Stimulated activated CD8-positive, alpha-beta memory T cell treated with anti-CD3 and anti-CD28 coated beads, Interleukin-4, amount 100 ng/mL, for 4 hours (primary cell): ENCODE results near the gene FAM227A.

Experiments used
- DNase-seq, 2 donors: peaks; one replicate each; pipeline ENCODE4 v3.0.0-alpha.2; 2020; ENCODE audit warnings: low read depth in 2 of 2, low spot score in 1 of 2

FAM227A gene

GRCh38 chr22:38549101-38549894 is 106.9 kb downstream of the FAM227A start:
- DNase-seq, result no peak

- DNase-seq, result no peak
Observed at GRCh38 chr22:38540701-38541100, 115.5 kb downstream of the FAM227A start.

- no peak for DNase-seq
Observed at GRCh38 chr22:38531251-38531938, 124.8 kb downstream of the FAM227A start.
